ENCODE measurements around the gene FAM50B. TPM values are rescaled to one million over a fixed set of nuclear protein-coding genes. Genes with fewer than 3 reads are reported as not detected.

The FAM50B gene
- total and polyA plus RNA-seq, 2 of the 13 experiments (the other 11 are each of a cell fraction or from before 2014, with no cell fraction given), result 0.05 TPM; not detected in 1

GRCh38 chr6:3806169-3806922 is 42.8 kb upstream of the FAM50B start (continued):
- peak; percentile 37; the same call in 1 of the 2 replicates for TF ChIP-seq ZNF512B (CRISPR knock-in tag; IDR thresholded peaks at IDR 0.05; ENCODE audit: borderline replicate concordance)
- no peak for TF ChIP-seq ZNF383 (CRISPR knock-in tag; IDR thresholded peaks at IDR 0.05; ENCODE audit: borderline replicate concordance)
- TF ChIP-seq ZNF749 (CRISPR knock-in tag; IDR thresholded peaks at IDR 0.05; ENCODE audit: borderline replicate concordance), result peak; percentile 43; the same call in 1 of the 2 replicates
- peak; percentile 22; the same call in 1 of the 2 replicates for TF ChIP-seq PRDM15 (CRISPR knock-in tag; IDR thresholded peaks at IDR 0.05)
- 0 out of 2 replicates have a peak, but pooled peaks have one; percentile 16 for TF ChIP-seq KDM3A (CRISPR knock-in tag; IDR thresholded peaks at IDR 0.05; ENCODE audit: low read depth)
- peak; percentile 71; the same call in 1 of the 2 replicates for TF ChIP-seq AKAP8 (CRISPR knock-in tag; IDR thresholded peaks at IDR 0.05)
- TF ChIP-seq ZNF33A (CRISPR knock-in tag; IDR thresholded peaks at IDR 0.05; ENCODE audit: borderline replicate concordance), result no peak
- no peak for TF ChIP-seq SOX6 (IDR thresholded peaks at IDR 0.05)
- TF ChIP-seq SOX6 (CRISPR knock-in tag; IDR thresholded peaks at IDR 0.05), result peak; percentile 88
- TF ChIP-seq GATA4 (IDR thresholded peaks at IDR 0.05; ENCODE audit: borderline replicate concordance, low read depth), result peak; percentile 77; the same call in 1 of the 2 replicates
- 0 out of 2 replicates have a peak, but pooled peaks have one; percentile 70 for TF ChIP-seq ZNF510 (CRISPR knock-in tag; IDR thresholded peaks at IDR 0.05; ENCODE audit: low read depth)
- TF ChIP-seq ZNF180 (CRISPR knock-in tag; IDR thresholded peaks at IDR 0.05; ENCODE audit: borderline replicate concordance, low read depth), result no peak
- TF ChIP-seq ZNF362 (CRISPR knock-in tag; IDR thresholded peaks at IDR 0.05; ENCODE audit: borderline replicate concordance), result peak; percentile 78; the same call in 1 of the 2 replicates
- TF ChIP-seq MIER2 (CRISPR knock-in tag; IDR thresholded peaks at IDR 0.05), result 0 out of 2 replicates have a peak, but pooled peaks have one; percentile 45
- TF ChIP-seq ZNF792 (CRISPR knock-in tag; IDR thresholded peaks at IDR 0.05), result no peak
- TF ChIP-seq MZF1 (CRISPR knock-in tag; IDR thresholded peaks at IDR 0.05; ENCODE audit: borderline replicate concordance), result no peak
- TF ChIP-seq ZMYM2 (CRISPR knock-in tag; IDR thresholded peaks at IDR 0.05), result no peak
- TF ChIP-seq KLF11 (CRISPR knock-in tag; IDR thresholded peaks at IDR 0.05), result 0 out of 2 replicates have a peak, but pooled peaks have one; percentile 41
- no peak for TF ChIP-seq SIN3B (IDR thresholded peaks at IDR 0.05; ENCODE audit: low read length)
- TF ChIP-seq ZMAT3 (CRISPR knock-in tag; conservative IDR thresholded peaks at IDR 0.05), result no peak
- peak; percentile 43; the same call in 1 of the 2 replicates for TF ChIP-seq ZNF317 (CRISPR knock-in tag; IDR thresholded peaks at IDR 0.05)
- TF ChIP-seq KLF13 (CRISPR knock-in tag; IDR thresholded peaks at IDR 0.05), result no peak
- no peak for TF ChIP-seq KDM5A (IDR thresholded peaks at IDR 0.05; ENCODE audit: borderline replicate concordance, low read length)

Data from HepG2 (cell line).